Measurements from ENCODE around the gene GPT2. TPM values are rescaled to one million over a fixed set of nuclear protein-coding genes. Genes with fewer than 3 reads are reported as not detected.

GPT2 gene
- total RNA-seq, 1 experiment from 2014 or later = 68.8 TPM

DNA sequence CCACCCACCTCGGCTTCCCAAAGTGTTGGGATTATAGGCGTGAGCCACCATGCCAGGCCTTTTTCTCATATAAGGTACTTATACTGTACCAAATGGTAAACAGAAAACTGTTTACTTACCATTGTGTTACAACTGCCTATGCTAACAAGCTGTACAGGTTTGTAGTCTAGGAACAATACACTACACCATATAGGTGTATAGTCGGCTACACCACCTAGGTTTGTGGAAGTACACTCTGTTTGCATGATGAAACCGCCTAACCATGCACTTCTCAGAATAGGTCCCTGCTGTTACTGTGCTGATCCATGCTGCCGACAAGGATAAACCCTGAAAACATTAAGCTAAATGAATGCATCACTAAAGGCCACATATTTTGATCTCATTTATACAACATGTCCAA is 70.4 kb downstream of the GPT2 start:
- H4K8ac ChIP-seq (replicated peaks; ENCODE audit: insufficient read length, low read depth, low read length) = no peak overlapping the region
- H4K91ac ChIP-seq (ENCODE audit: insufficient read length, low read depth, low read length) = no peak overlapping the region
- no peak overlapping the region for H3K23ac ChIP-seq (ENCODE audit: insufficient read length, low read depth, low read length)
- H3K4me3 Mint-ChIP-seq = no peak overlapping the region
- H3K56ac ChIP-seq (ENCODE audit: insufficient read length, low read depth, low read length) = no peak overlapping the region
- H3K4me2 ChIP-seq (ENCODE audit: insufficient read depth, insufficient read length, low read length) = no peak overlapping the region
- TF ChIP-seq, protein P1, sequence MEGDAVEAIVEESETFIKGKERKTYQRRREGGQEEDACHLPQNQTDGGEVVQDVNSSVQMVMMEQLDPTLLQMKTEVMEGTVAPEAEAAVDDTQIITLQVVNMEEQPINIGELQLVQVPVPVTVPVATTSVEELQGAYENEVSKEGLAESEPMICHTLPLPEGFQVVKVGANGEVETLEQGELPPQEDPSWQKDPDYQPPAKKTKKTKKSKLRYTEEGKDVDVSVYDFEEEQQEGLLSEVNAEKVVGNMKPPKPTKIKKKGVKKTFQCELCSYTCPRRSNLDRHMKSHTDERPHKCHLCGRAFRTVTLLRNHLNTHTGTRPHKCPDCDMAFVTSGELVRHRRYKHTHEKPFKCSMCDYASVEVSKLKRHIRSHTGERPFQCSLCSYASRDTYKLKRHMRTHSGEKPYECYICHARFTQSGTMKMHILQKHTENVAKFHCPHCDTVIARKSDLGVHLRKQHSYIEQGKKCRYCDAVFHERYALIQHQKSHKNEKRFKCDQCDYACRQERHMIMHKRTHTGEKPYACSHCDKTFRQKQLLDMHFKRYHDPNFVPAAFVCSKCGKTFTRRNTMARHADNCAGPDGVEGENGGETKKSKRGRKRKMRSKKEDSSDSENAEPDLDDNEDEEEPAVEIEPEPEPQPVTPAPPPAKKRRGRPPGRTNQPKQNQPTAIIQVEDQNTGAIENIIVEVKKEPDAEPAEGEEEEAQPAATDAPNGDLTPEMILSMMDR (conservative IDR thresholded peaks at IDR 0.05) = no peak
- H3K18ac ChIP-seq (ENCODE audit: insufficient read length, low read depth, low read length) = no peak overlapping the region
- no peak overlapping the region for H2BK15ac ChIP-seq (ENCODE audit: low read depth, low read length)
- H3K14ac ChIP-seq (ENCODE audit: insufficient read depth, low read length) = no peak overlapping the region
- no peaks in the 10 kb centered on the region for H3K27me3 Mint-ChIP-seq (ENCODE audit: low read depth)
- no peak overlapping the region for H2AFZ ChIP-seq (ENCODE audit: low read length)
- H3K27me3 ChIP-seq (ENCODE audit: insufficient read depth, low read length) = no peaks in the 10 kb centered on the region
- H4K5ac ChIP-seq (ENCODE audit: insufficient read length, low read depth, low read length) = no peak overlapping the region
- H4K20me1 ChIP-seq (ENCODE audit: control insufficient read depth, insufficient read depth, insufficient read length) = no peaks in the 10 kb centered on the region
- H3K27ac Mint-ChIP-seq = peak overlapping the region in 1 of 3 experiments; percentile 82; a peak in 2 of 7 replicates
- H3K79me1 ChIP-seq (ENCODE audit: insufficient read depth, low read depth, low read length, poor library complexity, severe bottlenecking) = no peaks in the 10 kb centered on the region
- H2BK5ac ChIP-seq (ENCODE audit: insufficient read length, low read length) = no peak overlapping the region
- H3T11ph ChIP-seq (ENCODE audit: low read length) = no peak overlapping the region
- H3K9me3 ChIP-seq (ENCODE audit: control insufficient read depth, low read depth, low read length) = no peaks in the 10 kb centered on the region
- H3K23me2 ChIP-seq (ENCODE audit: insufficient read length, low read depth, low read length, poor library complexity, severe bottlenecking) = no peaks in the 10 kb centered on the region
- H3K4ac ChIP-seq (ENCODE audit: low read depth, low read length) = no peak overlapping the region
- H3K4me1 Mint-ChIP-seq = peaks cover 4% of the 10 kb centered on the region in 2 experiments
- H3K4me1 ChIP-seq (ENCODE audit: insufficient read depth, low read length) = no peaks in the 10 kb centered on the region; the same call in 1 of the 2 replicates
- H2BK20ac ChIP-seq (ENCODE audit: low read depth, low read length, poor library complexity, severe bottlenecking) = no peak overlapping the region
- no peaks in the 10 kb centered on the region for H3K9me3 Mint-ChIP-seq
- no peak for DNase-seq
- H2BK12ac ChIP-seq (ENCODE audit: insufficient read length, low read depth, low read length) = no peak overlapping the region
- H3K79me2 ChIP-seq (ENCODE audit: insufficient read depth, low read length) = no peaks in the 10 kb centered on the region
- WGBS (ENCODE audit: extremely low coverage, insufficient read length, low lambda C conversion rate) = no CpG with 5 or more reads among the region's 5 CpGs
- H2AK5ac ChIP-seq (ENCODE audit: insufficient read length, low read length) = no peak overlapping the region
- no peak overlapping the region for H2BK120ac ChIP-seq (ENCODE audit: low read depth, low read length, poor library complexity, severe bottlenecking)
- H3K27ac ChIP-seq (ENCODE audit: insufficient read length, low read depth, low read length) = no peak overlapping the region
- H3K9ac ChIP-seq (ENCODE audit: extremely low read depth, insufficient read length, low read length) = no peak overlapping the region
- peaks cover 30 to 53% (median 37%) of the 10 kb centered on the region in 3 experiments for H3K36me3 Mint-ChIP-seq (ENCODE audit: insufficient read depth in 1 of 3, low read depth in 3 of 3)
